Measurements from ENCODE around the gene TMC6.
A peak's percentile ranks its signal among the peaks of the same experiment; 100 is the strongest.
"Not testable (repeated sequence)": the region's sequence is repeated elsewhere in the genome, so short reads cannot be mapped to it uniquely, and the experiment has no call there.

Gene TMC6

GRCh38 chr17:78124081-78124835 lies 4.3 kb downstream of the TMC6 start:
- no peak for DNase-seq (ENCODE audit: low read depth in 3 of 3)

- DNase-seq (ENCODE audit: low read depth in 3 of 3), result no peak
These were observed 5.2 kb downstream of the TMC6 start for GRCh38 chr17:78123258-78123929.

GRCh38 chr17:78122931-78123249 lies 5.7 kb downstream of the TMC6 start:
- no peak for DNase-seq (ENCODE audit: low read depth in 3 of 3)

- DNase-seq (ENCODE audit: low read depth in 3 of 3), result no peak
These were observed 6.2 kb downstream of the TMC6 start for GRCh38 chr17:78122216-78122930.

- no peak for DNase-seq (ENCODE audit: low read depth in 3 of 3)
These were observed 6.7 kb downstream of the TMC6 start for GRCh38 chr17:78121801-78122215.

GRCh38 chr17:78120971-78121800 lies 7.4 kb downstream of the TMC6 start:
- DNase-seq (ENCODE audit: low read depth in 3 of 3), result no peak

GRCh38 chr17:78120537-78120936 lies 8.0 kb downstream of the TMC6 start:
- no peak for DNase-seq (ENCODE audit: low read depth in 3 of 3)

GRCh38 chr17:78118801-78119241 lies 9.7 kb downstream of the TMC6 start:
- no peak for DNase-seq (ENCODE audit: low read depth in 3 of 3)

GRCh38 chr17:78117027-78117981 lies 11.3 kb downstream of the TMC6 start:
- DNase-seq (ENCODE audit: low read depth in 3 of 3), result no peak

- DNase-seq (ENCODE audit: low read depth in 3 of 3), result no peak
These were observed 12.1 kb downstream of the TMC6 start for GRCh38 chr17:78116411-78116810.

- DNase-seq (ENCODE audit: low read depth in 3 of 3), result not testable (repeated sequence)
These were observed 12.8 kb downstream of the TMC6 start for GRCh38 chr17:78115803-78116202.

GRCh38 chr17:78114831-78115723 lies 13.5 kb downstream of the TMC6 start:
- DNase-seq (ENCODE audit: low read depth in 3 of 3), result no peak

- DNase-seq (ENCODE audit: low read depth in 3 of 3), result no peak
These were observed 14.5 kb downstream of the TMC6 start for GRCh38 chr17:78113804-78114785.

GRCh38 chr17:78112518-78113471 lies 15.8 kb downstream of the TMC6 start:
- peak in 2 of 3 donors; percentile 38 to 82 for DNase-seq (ENCODE audit: low read depth in 3 of 3)

- DNase-seq (ENCODE audit: low read depth in 3 of 3), result no peak
These were observed 16.6 kb downstream of the TMC6 start for GRCh38 chr17:78111727-78112517.

GRCh38 chr17:78111016-78111726 lies 17.4 kb downstream of the TMC6 start:
- no peak for DNase-seq (ENCODE audit: low read depth in 3 of 3)

Measured in stimulated activated CD4-positive, alpha-beta T cell treated with anti-CD3 and anti-CD28 coated beads, TNF-alpha, amount 100 ng/mL, for 48 hours (primary cell).